Measurements from ENCODE around the gene IL17B.

The IL17B gene

GRCh38 chr5:149420545-149421371 is 41.7 kb upstream of the IL17B start:
- Histone ChIP-seq H3K4me3 (ENCODE audit: low read length) (no peak overlapping the region), H3K4me1 (ENCODE audit: control insufficient read depth, insufficient read depth, low read length) (peaks cover 9% of the 10 kb centered on the region), H3K9me3 (ENCODE audit: control insufficient read depth, low read length) (no peaks in the 10 kb centered on the region), H3K36me3 (ENCODE audit: control insufficient read depth, insufficient read depth, low read length) (no peaks in the 10 kb centered on the region), H3K27me3 (ENCODE audit: control insufficient read depth, insufficient read depth, low read length) (no peaks in the 10 kb centered on the region), H3K9ac (ENCODE audit: low read length) (peak overlapping the region; percentile 29)

- H3K4me3 ChIP-seq (ENCODE audit: low read length): no peak overlapping the region
- no peaks in the 10 kb centered on the region for H3K36me3 ChIP-seq (ENCODE audit: control insufficient read depth, insufficient read depth, low read length)
- no peaks in the 10 kb centered on the region for H3K9me3 ChIP-seq (ENCODE audit: control insufficient read depth, low read length)
- no peaks in the 10 kb centered on the region for H3K27me3 ChIP-seq (ENCODE audit: control insufficient read depth, insufficient read depth, low read length)
- H3K9ac ChIP-seq (ENCODE audit: low read length): no peak overlapping the region
- peaks cover 9% of the 10 kb centered on the region for H3K4me1 ChIP-seq (ENCODE audit: control insufficient read depth, insufficient read depth, low read length)
These were observed 40.9 kb upstream of the IL17B start for GRCh38 chr5:149419859-149420544.

GRCh38 chr5:149419532-149419858 is 40.4 kb upstream of the IL17B start:
- H3K9me3 ChIP-seq (ENCODE audit: control insufficient read depth, low read length): no peaks in the 10 kb centered on the region
- H3K4me3 ChIP-seq (ENCODE audit: low read length): no peak overlapping the region
- no peak overlapping the region for H3K9ac ChIP-seq (ENCODE audit: low read length)
- no peaks in the 10 kb centered on the region for H3K36me3 ChIP-seq (ENCODE audit: control insufficient read depth, insufficient read depth, low read length)
- H3K27me3 ChIP-seq (ENCODE audit: control insufficient read depth, insufficient read depth, low read length): no peaks in the 10 kb centered on the region
- peaks cover 9% of the 10 kb centered on the region for H3K4me1 ChIP-seq (ENCODE audit: control insufficient read depth, insufficient read depth, low read length)

GRCh38 chr5:149418910-149419531 is 39.9 kb upstream of the IL17B start:
- Histone ChIP-seq H3K9me3 (ENCODE audit: control insufficient read depth, low read length) (no peaks in the 10 kb centered on the region), H3K36me3 (ENCODE audit: control insufficient read depth, insufficient read depth, low read length) (no peaks in the 10 kb centered on the region), H3K4me3 (ENCODE audit: low read length) (no peak overlapping the region), H3K9ac (ENCODE audit: low read length) (no peak overlapping the region), H3K27me3 (ENCODE audit: control insufficient read depth, insufficient read depth, low read length) (no peaks in the 10 kb centered on the region), H3K4me1 (ENCODE audit: control insufficient read depth, insufficient read depth, low read length) (peaks cover 7% of the 10 kb centered on the region)

GRCh38 chr5:149417711-149418368 is 38.7 kb upstream of the IL17B start:
- no peaks in the 10 kb centered on the region for H3K4me1 ChIP-seq (ENCODE audit: control insufficient read depth, insufficient read depth, low read length)
- no peaks in the 10 kb centered on the region for H3K9me3 ChIP-seq (ENCODE audit: control insufficient read depth, low read length)
- no peaks in the 10 kb centered on the region for H3K36me3 ChIP-seq (ENCODE audit: control insufficient read depth, insufficient read depth, low read length)
- no peak overlapping the region for H3K4me3 ChIP-seq (ENCODE audit: low read length)
- no peak overlapping the region for H3K9ac ChIP-seq (ENCODE audit: low read length)
- no peaks in the 10 kb centered on the region for H3K27me3 ChIP-seq (ENCODE audit: control insufficient read depth, insufficient read depth, low read length)

GRCh38 chr5:149416987-149417710 is 38.1 kb upstream of the IL17B start:
- Histone ChIP-seq H3K4me3 (ENCODE audit: low read length) (no peak overlapping the region), H3K4me1 (ENCODE audit: control insufficient read depth, insufficient read depth, low read length) (no peaks in the 10 kb centered on the region), H3K36me3 (ENCODE audit: control insufficient read depth, insufficient read depth, low read length) (no peaks in the 10 kb centered on the region), H3K27me3 (ENCODE audit: control insufficient read depth, insufficient read depth, low read length) (no peaks in the 10 kb centered on the region), H3K9ac (ENCODE audit: low read length) (no peak overlapping the region), H3K9me3 (ENCODE audit: control insufficient read depth, low read length) (no peaks in the 10 kb centered on the region)

GRCh38 chr5:149415066-149415967 is 36.2 kb upstream of the IL17B start:
- Histone ChIP-seq H3K4me1 (ENCODE audit: control insufficient read depth, insufficient read depth, low read length) (no peaks in the 10 kb centered on the region), H3K27me3 (ENCODE audit: control insufficient read depth, insufficient read depth, low read length) (no peaks in the 10 kb centered on the region), H3K4me3 (ENCODE audit: low read length) (no peak overlapping the region), H3K36me3 (ENCODE audit: control insufficient read depth, insufficient read depth, low read length) (no peaks in the 10 kb centered on the region), H3K9me3 (ENCODE audit: control insufficient read depth, low read length) (no peaks in the 10 kb centered on the region), H3K9ac (ENCODE audit: low read length) (no peak overlapping the region)

GRCh38 chr5:149414405-149415065 is 35.4 kb upstream of the IL17B start:
- no peaks in the 10 kb centered on the region for H3K9me3 ChIP-seq (ENCODE audit: control insufficient read depth, low read length)
- H3K27me3 ChIP-seq (ENCODE audit: control insufficient read depth, insufficient read depth, low read length): no peaks in the 10 kb centered on the region
- no peaks in the 10 kb centered on the region for H3K36me3 ChIP-seq (ENCODE audit: control insufficient read depth, insufficient read depth, low read length)
- H3K4me3 ChIP-seq (ENCODE audit: low read length): no peak overlapping the region
- no peaks in the 10 kb centered on the region for H3K4me1 ChIP-seq (ENCODE audit: control insufficient read depth, insufficient read depth, low read length)
- H3K9ac ChIP-seq (ENCODE audit: low read length): no peak overlapping the region

GRCh38 chr5:149413477-149414210 is 34.6 kb upstream of the IL17B start:
- no peaks in the 10 kb centered on the region for H3K9me3 ChIP-seq (ENCODE audit: control insufficient read depth, low read length)
- H3K4me3 ChIP-seq (ENCODE audit: low read length): no peak overlapping the region
- H3K4me1 ChIP-seq (ENCODE audit: control insufficient read depth, insufficient read depth, low read length): no peaks in the 10 kb centered on the region
- no peak overlapping the region for H3K9ac ChIP-seq (ENCODE audit: low read length)
- H3K27me3 ChIP-seq (ENCODE audit: control insufficient read depth, insufficient read depth, low read length): no peaks in the 10 kb centered on the region
- H3K36me3 ChIP-seq (ENCODE audit: control insufficient read depth, insufficient read depth, low read length): no peaks in the 10 kb centered on the region

- H3K4me3 ChIP-seq (ENCODE audit: low read length): no peak overlapping the region
- peak overlapping the region; percentile 26 for H3K9ac ChIP-seq (ENCODE audit: low read length)
- no peaks in the 10 kb centered on the region for H3K27me3 ChIP-seq (ENCODE audit: control insufficient read depth, insufficient read depth, low read length)
- no peaks in the 10 kb centered on the region for H3K9me3 ChIP-seq (ENCODE audit: control insufficient read depth, low read length)
- H3K4me1 ChIP-seq (ENCODE audit: control insufficient read depth, insufficient read depth, low read length): no peaks in the 10 kb centered on the region
- H3K36me3 ChIP-seq (ENCODE audit: control insufficient read depth, insufficient read depth, low read length): no peaks in the 10 kb centered on the region
These were observed 33.8 kb upstream of the IL17B start for GRCh38 chr5:149412783-149413476.
